GM18508 (cell line): ENCODE measurements around the gene SMYD3.

Source experiments
- ATAC-seq: cut with Tn5 transposase; IDR thresholded peaks from one replicate; pipeline ENCODE4 v1.9.1; 2021; ENCODE audit warnings: moderate number of reproducible peaks; ENCODE audit not compliant: insufficient read depth, unreplicated experiment

SMYD3 gene

DNA sequence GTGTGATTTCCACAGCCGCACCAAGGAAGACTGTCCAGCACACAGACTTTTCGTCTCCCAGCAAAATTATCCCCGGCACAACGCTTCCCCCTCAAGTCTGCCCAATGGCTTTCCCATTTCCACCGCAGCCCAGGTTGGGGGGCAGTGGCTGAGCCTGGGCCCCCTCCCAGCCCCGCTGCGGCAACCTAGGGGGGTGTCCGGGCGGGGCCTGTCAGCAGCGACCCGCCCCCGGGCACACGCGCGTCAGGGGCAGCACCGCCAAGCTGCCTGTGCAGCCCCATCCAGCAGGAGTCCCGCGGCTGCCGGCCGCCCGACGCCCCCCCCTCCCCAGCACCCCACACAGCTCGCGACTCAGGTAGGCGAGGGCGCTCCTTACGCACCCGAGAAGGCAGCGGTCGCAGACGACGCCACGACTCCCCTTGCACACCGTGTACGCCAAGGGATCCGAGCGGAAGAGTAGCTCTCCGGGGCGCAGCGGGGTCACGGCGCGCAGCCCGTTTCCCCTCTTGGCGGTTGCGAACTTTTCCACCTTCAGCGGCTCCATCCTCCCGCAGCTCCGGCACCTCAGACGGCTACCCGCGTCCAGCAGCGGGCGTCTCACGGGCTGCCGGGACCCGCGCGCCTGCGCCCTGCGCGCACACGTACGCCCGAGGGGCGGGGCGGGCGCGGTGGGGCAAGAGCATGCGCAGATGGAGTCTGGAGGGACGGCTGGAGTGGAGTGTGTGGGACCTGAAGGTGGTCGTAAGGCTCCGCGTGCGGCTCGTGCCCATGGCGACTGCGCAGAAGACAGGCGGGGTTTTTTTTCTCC, at the start of gene SMYD3:
SMYD3 (minus strand) TSS at position 606 of the 808 bp plus-strand sequence.
- peak; percentile 76 for ATAC-seq

DNA sequence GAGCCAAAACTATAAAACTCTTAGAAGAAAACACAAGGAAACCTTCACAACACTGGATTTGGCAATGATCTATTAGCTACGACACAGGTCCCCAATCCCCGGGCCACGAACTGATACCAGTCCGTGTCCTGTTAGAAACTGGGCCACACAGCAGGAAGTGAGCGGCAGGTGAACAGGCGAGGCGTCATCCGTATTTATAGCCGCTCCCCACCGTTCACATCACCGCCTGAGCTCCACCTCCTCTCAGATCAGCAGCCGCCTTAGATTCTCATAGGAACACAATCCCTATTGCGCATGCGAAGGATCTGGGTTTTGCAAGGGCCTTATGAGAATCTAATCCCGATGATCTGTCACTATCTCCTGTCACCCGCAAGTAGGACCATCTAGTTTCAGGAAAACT, 47.1 kb upstream of the SMYD3 start:
- ATAC-seq, result no peak

DNA sequence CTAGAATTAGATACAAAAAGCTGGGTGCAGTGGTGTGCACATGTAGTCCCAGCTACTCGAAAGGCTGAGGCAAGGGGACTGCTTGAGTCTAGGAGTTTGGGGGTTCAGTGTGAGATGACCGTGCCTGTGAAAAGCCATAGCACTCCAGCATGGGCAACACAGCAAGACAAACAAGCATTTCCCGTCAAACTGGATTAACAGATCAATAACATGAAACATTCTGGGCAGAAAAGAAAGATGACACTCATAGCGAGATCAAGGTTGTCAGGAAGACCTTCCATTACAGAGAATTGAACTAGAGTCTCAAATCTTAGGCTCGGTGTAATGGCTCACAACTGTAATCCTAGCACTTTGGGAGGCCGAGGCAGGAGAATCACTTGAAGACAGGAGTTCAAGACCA, 45.0 kb upstream of the SMYD3 start:
- no peak for ATAC-seq

DNA sequence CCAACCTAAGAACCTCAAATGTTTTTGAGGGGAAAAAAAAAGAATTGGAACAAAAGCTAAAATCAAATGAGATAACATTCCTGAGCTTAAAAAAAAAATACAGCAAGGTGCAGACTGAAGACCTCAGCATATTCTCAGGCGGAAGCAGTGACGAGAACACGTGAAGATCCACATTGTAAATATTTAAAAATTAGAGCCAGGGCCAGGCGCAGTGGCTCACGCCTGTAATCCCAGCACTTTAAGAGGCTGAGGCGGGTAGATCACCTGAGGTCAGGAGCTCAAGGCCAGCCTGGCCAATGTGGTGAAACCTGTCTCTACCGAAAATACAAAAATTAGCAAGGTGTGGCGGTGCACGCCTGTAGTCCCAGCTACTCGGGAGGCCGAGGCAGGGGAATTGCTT, 43.3 kb upstream of the SMYD3 start:
- ATAC-seq, result no peak

DNA sequence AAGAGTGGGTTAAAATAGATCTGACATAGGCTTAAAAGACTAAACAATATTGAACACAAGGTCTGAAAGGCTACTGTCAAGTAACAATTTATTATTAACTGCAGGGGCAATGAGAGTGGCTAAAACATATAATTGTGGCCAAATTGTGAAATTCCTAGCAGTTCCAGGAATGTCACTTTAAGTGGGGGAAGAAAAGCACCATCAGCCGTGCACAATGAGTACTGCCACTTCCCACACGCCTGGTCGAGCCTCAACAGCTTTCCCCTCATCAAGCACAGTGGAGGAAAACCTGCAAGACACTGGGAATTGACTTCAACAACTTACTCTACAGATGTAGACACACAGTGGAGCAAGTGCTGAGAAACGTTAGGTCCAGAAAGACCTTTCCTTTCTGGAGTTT, 42.6 kb upstream of the SMYD3 start:
- no peak for ATAC-seq

DNA sequence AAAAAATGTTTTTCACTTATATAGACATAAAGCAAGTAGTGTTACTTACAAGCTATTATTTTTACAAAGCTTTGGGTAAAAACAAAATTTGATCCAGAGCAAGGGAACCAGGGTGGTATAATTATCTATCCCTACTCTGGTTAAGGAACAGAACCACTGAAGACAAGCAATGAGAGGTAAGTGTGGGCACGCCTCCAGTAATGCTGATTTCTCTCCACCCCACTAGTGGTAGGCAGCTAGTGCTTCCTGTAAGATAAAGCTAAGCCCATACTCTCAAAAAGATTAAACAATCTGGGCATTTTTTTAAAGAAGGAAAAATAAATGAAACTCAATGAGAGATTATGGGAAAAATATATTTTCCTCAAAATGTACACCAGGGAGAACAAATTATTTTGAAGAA, 36.9 kb upstream of the SMYD3 start:
- no peak for ATAC-seq

DNA sequence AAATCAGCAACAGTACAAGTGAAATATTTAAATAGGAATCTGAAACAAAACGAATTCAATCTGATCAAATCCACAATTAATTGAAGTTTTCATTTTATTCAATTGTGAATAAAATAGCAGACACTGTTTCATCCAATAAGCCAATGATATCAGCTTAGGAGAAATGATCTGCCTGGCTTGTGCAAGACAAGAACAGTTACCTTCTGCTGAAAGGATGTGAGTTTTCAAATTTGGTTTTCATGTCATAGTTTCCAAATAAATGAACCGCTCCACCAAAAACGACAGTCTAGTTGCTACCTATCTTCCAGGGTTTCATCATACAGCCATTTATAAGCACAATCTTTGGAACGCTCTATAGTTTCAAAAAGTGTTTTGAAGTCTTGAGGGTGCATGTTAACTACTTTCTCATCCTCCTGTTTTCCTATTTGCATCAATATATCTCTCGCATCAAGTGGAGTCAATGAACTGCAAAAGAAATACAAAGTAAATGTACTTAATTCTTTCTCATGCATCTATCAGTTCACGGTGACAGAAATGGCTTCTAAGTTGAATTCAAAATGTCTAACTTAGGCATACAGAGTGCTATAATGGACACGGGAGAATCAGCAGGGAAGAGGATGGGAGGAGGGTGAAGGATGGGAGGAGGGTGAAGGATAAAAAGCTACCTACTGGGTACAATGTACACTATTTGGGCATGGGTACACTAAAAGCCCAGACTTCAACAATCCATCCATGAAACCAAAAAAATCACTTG, 33.8 kb upstream of the SMYD3 start:
- ATAC-seq, result no peak

DNA sequence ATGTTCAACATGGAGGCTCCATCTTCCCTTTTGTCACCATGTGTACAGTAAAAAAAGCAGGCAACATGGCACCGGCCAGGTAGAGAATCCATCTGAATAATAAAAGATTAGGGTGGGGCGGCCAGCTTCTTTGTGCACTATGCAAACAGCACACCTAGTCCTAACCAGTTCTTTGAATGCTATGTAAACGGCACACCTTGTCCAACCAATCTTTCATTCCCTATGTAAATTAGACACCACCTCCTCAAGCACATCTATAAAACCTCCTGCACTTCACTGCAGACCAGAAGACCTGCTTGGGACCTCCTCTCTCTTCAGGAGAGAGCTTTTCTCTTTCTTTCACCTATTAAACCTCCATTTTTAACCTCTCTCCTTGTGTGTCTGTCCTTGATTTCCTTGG, 30.8 kb upstream of the SMYD3 start:
- ATAC-seq, result no peak

DNA sequence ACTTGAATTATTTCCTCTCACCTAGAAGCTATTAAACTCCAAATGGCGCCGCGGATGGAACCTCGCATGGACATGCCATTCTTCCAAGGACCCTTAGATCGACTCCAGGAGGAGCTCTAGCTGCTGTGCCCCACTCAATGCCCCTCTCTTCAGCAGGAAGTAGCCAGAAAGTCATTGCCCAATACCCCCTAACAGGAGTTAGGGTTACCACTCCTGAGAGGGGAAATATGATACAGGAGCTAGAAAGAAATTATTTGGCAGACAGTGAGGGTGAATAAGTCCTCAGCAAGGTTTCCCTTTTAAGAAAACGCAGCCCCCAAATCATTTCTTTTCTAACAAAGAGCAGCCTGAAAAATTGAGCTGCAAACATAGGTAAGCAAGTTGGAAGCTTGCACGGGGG, 30.4 kb upstream of the SMYD3 start:
- ATAC-seq, result no peak

DNA sequence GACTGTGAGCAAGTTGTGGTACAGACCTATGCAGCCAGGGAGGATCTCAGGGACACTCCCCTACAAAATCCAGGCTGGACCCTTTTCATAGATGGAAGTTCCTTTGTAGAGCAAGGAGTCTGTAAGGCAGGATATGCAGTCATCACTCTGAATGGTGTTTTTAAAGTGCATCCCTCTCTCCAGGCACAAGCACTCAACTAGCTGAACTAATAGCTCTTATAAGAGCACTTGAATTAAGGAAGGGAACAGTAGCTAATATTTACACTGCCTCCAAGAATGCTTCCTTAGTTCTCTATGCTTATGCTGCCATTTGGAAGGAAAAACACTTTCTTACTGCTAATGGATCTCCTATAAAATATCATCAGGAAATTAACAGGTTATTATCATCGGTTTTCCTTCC, 27.0 kb upstream of the SMYD3 start:
- no peak for ATAC-seq

DNA sequence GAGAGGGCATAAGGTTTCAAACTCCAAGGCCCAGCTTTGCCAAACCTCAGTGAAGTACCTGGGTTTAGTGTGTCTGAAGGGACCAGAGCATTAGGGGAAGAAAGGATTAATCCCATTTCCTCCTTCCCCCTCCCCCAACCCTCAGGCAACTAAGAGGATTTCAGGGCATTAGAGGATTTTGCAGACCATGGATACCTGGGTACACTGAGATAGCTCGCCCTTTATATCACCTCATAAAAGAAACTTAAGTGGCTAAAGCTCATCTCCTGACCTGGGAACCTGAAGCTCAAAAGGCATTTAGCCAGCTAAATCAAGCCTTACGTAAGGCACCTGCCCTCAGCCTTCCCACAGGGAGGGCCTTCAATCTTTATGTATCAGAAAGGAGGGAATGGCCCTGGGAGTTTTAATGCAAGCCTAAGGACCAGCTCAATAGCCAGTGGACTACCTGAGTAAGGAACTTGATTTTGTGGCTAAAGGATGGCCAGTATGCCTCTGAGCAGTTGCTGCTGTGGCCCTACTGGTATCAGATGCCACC, 26.4 kb upstream of the SMYD3 start:
- ATAC-seq, result no peak

DNA sequence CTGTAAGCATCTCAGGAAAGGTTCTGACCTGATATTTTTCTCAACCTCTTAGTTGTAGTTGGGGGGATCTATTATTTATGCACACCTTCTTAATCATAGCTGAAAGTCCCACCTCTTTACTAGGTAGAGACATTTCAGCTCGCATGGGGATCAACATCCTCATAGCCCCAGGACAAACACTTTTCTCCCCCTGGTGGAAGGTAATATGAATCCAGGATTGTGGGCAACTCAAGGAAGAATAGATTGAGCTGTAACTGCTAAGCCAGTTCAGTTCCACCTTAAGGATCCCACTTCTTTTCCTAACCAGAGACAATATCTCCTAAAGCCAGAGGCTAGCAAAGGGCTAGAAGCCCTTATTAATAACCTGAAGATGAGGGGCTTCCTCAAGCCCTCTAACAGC, 25.4 kb upstream of the SMYD3 start:
- no peak for ATAC-seq

DNA sequence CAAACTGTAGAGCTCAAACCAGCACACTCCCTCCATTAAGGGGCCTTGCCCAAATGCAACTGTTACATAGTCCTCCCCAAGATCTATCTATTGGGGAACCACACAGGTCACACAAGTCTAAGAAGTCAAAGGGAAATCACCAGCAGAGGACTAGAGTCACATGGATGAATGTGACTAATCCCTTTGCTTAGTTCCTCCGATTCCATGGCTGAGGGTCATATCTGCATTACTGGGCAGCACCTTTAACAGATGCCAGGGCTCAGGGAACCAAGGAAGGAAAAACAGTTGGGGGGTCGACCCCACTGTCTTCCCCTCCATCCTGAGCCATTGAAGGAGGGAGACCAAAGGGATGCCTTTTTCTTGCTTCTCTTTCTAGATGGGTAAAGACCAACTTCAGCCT, 23.4 kb upstream of the SMYD3 start:
- ATAC-seq, result no peak

DNA sequence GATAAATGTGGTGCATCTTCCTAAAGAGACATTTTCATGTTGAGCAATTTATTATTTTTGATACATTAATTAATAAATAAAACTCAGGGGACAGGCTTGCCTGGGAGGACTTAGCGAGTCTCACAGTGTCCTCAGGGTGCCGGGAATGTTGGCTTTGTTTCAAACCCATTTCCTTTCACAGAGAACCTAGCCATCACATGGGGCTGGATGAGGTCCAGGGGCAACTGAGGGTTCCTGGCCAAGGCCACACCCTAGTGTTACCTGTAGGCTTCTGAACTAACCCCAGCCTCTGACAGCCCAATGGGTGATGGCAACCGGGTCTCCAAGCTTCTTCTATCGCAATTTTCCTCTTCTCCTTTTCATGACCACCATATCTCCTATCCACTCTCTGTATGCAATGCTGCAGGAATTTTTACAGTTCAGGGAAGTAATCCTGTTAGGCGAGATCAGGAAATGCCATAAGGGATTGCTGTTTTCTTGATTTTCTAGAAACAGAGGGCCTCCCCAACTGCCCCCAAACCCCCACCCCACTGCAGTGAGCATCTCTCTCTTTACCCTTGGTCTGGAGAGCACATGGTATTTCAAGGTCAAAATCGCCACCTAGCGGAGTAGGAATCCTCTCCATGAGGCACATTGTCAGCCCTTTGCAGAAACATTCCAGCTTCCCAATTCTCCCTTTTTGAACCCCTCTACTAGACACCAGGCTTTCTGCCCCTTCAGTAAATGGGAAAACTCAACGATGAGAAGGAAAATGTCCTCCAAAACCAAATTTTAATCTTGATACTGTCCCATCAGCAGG, 22.1 kb upstream of the SMYD3 start:
- ATAC-seq, result no peak

DNA sequence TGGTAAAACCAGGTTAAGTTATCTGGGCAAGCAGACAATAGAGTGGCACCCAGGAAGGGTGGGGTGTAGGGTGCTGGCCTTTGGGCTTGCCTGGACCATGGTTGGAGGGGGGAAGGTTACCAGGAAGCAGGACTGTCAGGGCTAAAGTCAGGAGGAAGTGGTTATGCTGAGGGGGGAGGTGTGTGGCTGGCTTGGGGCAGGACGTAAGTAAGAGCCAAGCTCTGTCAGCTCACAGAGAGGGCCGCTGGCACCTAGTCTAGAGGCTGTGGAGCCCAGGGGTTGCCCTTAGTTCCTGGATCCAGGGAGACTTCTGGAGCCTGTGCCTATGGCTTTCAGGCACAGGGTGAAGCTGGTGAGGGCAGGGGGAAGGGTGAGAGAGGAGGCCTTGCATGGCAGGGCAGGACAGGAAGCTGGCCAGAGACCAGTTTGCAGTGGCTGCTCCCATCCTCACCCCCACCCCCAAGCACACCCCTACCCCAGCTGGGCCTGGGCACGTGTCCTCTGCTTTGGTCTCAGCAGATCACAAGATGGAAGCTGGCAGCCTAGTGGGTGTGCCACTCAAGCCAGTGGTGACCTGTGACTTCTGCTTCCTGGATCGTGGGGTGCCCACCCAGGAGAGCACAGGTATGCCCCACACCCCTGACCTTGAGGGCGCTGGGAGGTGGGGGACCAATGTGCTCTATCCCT, 20.5 kb upstream of the SMYD3 start:
- ATAC-seq, result no peak

DNA sequence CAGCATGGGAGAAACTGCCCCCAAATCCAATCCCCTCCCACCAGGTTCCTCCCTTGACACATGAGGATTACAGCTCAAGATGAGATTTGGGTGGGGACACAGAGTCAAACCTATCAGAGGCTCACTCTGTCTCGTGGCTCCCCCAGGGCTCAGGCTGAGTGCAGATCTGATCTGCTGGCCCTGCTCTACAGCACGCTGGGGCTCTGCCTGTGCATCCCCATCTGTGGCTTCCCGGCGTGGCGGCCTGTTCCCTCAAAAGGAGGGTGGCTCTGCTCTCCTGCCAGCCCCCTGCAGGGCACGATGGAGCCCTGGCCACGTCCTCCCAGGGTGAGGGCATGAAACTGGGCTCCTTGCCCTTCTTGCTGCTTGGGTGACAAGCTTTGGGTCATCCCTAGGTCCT, 19.8 kb upstream of the SMYD3 start:
- ATAC-seq, result no peak

DNA sequence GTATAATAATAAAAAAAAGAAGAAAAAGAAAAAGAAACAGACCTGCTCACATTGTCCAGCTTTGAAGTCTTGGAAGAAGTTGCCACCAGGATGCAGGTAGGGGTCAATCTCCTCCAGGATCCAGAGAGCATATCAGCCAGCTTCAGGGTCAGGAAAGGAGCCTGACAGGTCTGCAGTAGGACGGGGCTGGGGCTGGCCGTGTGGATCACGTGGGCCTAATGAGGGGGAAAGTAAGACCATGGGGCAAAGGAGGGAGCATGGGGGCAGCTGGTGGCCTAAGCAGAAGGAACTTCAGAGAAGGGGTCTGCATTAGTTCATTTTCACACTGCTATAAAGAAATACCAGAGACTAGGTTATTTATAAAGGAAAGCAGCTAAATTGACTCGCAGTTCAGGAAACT, 19.3 kb upstream of the SMYD3 start:
- no peak for ATAC-seq

DNA sequence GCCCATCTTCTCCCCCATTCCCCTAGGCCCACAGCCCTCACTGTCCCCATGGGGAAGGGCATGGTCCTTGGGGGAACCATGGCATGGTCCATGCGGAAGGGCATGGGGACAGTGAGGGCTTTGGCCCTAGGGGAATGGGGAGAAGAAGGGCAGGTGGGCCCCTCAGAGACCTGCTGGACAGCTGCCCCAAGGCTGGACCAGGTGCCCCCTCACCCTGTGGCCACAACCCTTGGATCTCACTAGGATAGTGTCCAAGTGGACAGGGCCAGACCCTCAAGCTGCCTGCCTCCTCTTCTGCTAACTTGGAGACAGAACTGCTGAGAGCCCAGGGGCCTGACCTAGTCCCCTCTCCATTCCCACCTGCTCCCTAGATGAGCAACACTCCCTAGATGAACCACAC, 12.4 kb upstream of the SMYD3 start:
- ATAC-seq, result no peak

DNA sequence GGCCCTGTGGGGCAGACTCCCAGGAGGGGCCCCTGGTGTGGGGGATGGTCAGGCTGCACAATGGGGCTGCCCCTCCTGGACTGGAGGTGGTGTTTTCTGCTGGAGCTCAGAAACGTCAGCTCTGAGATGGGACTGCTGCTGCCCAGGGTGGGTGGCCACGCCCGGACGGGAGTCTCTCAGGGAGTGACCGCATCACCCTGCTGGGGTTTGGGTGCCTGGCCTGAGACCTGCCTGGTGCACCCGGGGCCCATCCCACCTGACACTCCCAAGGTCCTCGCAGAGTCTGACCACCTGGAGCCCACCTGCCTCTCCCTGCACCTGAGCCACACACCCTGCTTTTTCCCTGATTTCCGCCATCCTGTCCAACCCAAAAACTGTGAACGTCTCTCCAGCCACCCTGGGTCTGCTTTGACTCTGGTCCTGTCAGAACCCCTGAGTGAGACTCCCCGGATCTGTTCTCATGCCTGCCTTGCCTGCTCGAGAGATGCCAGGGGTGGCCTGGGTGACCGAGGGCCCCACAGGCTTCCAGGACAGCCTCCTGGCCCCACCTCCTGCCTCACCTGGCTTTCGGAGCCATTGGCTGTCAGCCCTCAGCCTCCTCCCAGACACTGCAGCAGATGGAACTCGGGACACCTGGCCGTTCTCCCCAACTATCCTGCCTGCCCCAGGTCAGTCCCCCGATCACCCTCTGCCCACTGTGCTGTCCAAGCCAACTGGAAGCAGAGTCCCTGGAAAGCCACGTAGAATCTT, 11.6 kb upstream of the SMYD3 start:
- ATAC-seq, result no peak

DNA sequence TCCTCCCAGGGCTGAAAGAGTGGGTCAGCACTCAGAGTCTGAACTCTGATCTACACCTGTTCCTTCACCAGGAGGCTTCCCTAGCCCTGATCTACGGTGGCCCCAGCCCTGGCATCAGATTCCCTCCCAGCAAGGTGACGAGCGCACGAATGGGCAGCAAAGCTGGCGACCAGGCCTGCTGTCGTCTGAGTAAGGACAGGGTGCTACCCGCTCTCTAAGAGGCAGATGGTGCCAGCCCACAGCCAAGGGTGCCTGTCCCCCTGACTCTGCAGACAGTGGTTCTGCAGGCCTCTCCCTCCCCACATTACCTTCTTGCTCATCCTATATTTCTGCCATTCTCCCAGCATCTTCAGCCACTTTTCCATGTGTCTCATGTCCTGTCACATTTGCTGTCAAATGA, 10.3 kb upstream of the SMYD3 start:
- ATAC-seq, result no peak
